ENCODE measurements around the gene VSTM1.
"Not testable (repeated sequence)": the region's sequence is repeated elsewhere in the genome, so short reads cannot be mapped to it uniquely, and the experiment has no call there.

Gene VSTM1

DNA sequence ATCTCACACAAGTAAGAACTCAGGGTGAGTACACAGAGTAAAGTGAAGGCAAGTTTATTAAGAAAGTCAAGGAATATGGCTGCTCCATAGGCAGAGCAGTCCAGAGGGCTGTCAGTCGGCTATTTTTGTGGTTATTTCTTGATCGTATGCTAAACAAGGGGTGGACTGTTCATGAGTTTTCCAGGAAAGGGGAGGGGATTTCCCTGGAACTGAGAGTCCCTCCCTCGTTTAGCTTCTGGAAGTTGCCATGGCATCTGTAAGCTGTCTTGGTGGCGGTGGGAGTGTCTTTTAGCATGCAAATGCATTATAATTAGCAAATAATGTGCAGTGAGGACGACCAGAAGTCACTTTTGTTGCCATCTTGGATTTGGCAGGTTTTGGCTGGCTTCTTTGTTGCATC is 5.8 kb upstream of the VSTM1 start:
- DNase-seq, result no peak

DNA sequence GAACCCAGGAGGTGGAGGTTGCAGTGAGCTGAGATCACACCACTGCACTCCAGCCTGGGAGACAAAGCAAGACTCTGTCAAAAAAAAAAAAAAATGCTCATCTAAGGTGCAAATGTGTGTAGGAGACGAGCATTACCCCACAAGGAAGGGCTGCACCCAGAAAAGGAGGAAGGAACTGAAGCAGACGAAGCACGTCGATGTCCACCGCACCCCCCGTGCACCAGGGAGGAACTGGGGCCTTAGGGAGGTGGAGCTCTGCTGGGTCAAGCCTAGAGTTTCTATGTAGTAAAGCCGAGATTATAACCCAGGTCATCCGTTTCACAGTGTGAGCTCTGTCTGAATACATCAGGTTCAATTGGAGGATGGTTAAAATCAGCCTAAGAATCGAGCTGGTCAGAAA is 1.1 kb downstream of the VSTM1 start:
- no peak for DNase-seq

GRCh38 chr19:54047616-54048015 is 16.1 kb downstream of the VSTM1 start:
- no peak for DNase-seq

- DNase-seq, result no peak
Observed at GRCh38 chr19:54045771-54046170, 17.9 kb downstream of the VSTM1 start.

GRCh38 chr19:54042989-54043388 is 20.7 kb downstream of the VSTM1 start:
- no peak for DNase-seq

DNA sequence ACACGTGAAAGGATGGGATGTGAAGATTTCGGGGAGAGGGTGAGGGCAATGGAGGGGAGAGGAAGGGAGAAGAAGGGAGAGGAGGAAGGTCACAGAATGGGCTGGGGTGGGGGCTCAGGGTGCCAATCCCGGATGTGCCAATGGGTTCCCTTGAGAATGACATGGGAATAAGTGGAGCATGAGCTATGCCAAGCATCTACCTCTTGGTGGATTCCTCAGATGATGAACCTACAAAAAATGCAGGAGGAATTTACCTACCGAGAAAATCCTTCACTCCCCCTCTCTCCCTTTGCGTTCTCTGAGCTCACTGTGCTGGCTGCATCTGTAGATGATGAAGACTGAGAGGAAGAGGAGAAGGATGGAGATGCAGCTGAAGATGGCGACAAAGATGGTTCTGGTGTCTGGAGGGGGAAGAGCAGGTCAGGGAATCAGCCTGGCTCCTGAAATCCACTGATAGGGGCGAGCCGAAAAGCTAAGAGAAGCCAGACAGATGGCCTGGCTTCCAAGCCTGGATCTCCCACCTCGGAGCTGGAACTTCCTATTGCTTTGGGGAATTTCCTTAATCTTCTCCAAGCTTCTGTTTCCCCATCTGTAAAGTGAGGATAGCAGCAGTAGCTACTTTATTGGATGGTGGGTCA is 21.6 kb downstream of the VSTM1 start:
- DNase-seq, result no peak

GRCh38 chr19:54040003-54040402 is 23.7 kb downstream of the VSTM1 start:
- no peak for DNase-seq

DNA sequence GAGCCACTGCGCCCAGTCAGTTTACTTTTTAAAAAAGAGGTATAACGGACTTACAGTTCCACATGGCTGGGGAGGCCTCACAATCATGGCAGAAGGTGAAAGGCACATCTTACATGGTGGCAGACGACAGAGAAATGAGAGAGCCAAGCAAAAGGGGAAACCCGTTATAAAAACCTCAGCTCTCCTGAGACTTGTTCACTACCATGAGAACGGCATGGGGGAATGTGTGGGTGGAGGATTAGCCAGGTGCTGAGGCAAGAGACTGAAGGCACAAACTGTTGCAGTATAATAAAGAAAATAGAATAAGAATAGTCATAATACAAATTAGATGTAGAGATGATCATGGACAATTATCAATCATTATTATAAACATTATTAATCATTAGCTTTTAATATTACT is 27.2 kb downstream of the VSTM1 start:
- DNase-seq, result not testable (repeated sequence)

DNA sequence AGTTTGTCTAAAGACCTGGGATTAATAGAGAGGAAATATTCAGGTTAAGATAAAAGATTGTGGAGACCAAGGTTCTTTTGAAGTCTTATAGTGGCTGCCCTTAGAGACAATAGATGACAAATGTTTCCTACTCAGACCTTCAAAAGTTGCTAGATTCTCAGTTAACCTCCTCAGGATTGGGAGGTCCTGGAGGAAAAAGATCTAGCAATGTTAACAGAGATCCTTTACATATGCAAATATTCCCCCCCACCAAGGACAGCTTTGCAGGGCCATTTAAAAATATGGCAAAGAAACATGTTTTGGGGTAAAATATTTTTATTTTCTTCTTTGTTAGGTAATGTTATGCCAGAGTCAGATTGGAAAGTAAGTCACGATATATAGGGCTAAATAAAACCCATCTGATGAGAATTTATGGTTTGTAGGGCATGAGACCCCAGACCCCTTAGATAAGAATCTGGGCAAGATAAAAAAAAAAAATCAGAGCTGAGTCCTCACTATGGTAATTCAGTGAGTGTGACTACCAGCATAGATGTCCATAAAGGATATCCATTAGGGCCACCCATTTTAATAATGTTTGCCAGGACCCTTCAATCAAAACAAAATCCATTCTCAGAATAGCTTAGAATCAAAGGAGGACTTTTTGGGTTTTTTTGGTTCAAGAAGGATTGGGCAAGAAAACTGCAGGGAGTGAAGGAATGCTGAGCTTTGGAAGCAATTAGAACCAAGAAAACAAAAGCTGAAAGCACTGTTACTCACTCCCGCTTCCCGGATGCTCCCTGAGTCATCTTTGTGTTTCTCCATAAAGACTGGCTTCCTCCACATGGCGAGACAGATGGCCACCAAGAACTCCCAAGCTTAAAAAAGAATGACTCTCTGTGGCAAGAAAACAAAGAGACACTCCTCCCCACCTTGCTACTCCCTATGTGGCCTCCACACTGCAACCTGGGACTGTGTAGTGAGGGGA is 28.2 kb downstream of the VSTM1 start:
- no peak for DNase-seq

DNA sequence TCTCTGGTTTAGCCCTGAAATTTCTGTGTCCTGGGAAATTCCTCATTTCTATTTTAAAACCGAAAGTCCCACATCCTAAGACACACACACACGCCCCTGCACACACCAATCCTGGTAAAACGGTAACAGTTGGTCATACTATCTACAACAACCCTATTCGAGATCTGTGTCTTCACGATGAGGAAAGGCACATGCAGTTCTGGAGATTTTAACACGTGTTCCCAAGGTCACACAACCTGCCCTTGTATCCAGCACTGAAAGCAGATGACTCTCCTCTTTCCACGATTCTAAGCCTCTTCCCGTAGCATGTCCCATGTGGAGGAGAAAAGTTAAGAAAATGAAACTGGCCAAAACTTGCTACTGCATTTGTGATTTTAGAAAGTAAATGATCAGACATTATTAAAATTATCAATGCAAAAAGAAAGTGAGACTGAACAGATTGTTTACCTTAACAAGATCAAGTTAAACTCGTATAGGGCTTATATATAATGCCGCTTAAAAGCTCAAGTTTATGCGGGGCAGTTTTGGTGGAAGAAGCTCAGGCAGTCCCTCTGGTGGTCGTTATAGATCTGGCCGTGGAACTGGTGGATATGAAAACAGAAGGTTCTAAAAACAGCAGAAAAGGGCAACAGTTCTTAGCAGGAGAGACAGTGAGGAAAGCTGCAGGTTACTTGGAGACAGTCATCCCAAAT is 32.7 kb downstream of the VSTM1 start:
- DNase-seq, result no peak

DNA sequence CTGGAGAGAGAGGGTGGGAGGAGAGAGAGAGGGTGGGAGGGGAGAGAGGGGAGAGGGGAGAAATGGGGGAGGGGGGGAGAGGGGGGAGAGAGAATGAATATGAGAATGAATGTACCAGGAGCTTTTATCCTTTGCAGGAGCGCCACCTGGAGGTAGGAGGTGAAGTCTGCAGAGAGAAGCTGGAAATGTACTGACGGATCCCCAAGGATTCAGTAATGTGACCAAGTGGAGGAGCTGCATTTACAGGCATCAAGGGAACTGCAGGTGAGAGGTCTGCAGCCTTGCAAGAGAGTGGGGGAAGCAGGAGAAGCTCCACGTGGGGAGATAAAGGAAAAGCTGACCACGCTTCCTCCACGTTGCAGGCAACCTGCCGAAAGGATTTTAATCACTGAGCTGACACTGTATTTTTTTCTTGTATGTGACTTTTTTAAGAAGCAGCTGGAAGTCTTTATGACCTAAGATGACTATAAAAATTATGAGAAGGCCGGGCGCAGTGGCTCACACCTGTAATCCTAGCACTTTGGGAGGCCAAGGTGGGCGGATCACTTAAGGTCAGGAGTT is 33.7 kb downstream of the VSTM1 start:
- DNase-seq, result peak; percentile 51

DNA sequence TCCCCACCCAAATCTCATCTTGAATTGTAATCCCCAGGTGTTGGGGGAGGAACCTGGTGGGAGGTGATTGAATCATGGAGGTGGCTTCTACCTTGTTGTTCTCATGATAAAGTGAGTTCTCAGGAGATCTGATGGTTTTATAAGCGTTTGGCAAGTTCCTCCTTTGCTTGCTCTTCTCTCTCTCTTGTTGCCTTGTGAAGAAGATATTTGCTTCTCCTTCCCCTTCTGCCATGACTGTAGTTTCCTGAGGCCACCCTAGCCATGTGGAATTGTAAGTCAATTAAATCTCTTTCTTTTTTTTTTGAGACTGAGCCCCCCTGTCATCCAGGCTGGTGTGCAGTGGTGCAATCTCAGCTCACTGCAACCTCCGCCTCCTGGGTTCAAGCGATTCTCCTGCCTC is 34.4 kb downstream of the VSTM1 start:
- no peak for DNase-seq

DNA sequence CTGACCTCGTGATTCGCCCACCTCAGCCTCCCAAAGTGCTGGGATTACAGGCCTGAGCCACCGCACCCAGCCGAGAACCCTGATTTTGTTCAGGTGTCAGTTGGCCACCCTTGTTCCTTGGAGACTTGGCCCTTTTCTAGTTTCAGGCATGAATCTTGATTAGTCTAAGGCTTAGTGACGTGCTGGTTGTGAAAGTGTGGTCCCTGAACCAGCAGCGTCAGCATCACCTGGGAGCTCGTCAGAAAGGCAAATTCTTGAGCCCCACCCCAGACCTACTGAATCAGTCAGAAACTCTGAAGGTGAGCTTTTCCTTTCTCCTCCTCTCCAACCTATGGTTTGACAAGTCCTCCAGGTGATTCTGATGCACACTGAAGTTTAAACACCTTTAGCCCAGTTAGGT is 37.0 kb downstream of the VSTM1 start:
- DNase-seq, result no peak

DNA sequence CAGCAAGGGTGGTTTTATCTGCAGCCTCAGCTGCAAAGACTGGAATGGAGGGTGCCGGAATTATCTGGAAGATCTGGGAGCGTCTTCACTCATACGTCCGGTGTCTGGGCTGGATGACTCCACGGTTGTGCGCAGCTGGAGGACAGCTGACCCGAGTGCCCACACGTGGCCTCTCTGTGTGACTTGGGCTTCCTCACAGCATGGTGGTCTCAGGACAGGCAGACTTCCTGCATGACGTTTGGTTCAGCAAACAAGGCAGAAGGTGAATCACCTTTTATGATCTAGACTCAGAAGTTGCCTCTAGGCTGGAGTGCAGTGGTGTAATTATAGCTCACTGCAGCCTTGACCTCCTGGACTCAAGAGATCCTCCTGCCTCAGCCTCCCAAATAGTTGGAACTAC is 39.0 kb downstream of the VSTM1 start:
- no peak for DNase-seq

GRCh38 chr19:54023191-54023590 is 40.5 kb downstream of the VSTM1 start:
- no peak for DNase-seq

DNA sequence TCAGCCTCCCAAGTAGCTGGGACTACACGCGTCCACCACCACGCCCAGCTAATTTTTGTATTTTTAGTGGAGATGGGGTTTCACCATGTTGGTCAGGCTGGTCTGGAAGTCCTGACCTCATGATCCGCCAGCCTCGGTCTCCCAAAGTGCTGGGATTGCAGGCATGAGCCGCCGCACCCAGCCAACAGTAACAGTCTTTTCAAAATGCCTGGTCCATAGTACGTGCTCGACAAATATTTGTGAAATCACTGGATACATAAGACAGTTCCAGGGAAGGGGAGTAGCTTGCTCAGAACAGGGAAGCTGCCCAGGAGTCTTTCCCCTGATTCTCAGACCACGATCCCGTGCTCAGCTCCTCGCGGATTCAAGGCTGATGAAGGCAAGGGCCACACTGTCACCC is 41.8 kb downstream of the VSTM1 start:
- DNase-seq, result no peak

DNA sequence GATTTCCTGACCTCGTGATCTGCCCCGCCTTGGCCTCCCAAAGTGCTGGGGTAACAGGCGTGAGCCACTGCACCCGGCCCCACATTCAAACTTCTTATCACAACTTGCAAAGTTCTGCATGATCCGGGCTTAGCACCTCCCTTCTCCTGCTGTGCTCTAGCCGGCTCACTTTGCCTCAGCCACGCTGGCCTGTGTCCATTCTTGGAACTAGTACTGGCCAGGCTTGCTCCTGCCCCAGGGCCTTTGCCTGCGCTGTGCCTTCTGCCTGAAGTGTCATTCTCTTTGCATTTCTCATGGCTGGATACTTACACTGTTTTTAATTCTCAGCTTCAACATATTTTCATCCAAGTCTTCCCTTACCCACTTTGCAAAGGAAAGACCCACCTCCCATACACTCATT is 42.3 kb downstream of the VSTM1 start:
- DNase-seq, result no peak

- no peak for DNase-seq
Observed at GRCh38 chr19:54017261-54017660, 46.4 kb downstream of the VSTM1 start.

DNA sequence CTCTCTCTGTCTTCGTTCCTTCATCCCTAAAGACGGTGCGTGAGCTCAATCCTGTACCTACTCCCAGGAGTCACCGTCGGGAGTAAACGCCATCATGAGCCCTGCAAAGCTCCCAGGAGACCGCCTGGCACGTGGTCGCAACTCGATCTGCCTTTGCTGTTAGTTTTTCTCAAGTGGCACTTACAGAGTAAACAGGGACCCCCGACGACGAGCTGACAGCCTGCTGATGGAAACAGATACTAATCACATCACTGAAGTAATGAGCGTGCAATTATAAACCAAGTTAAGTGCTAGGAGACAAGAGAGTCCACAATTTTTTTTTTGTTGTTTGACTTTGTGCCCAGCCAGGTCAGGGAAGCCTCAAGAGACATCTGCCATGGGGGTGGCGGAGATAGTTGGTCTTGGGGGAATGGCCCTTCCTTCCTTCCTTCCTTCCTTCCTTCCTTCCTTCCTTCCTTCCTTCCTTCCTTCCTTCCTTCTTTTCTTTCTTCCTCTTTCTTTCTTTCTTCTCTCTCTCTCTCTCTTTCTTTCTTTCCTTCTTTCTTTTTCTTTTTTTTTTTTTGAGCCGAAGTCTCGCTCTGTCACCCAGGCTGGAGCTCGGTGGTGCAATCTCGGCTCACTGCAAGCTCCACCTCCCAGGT is 48.7 kb downstream of the VSTM1 start:
- no peak for DNase-seq

- DNase-seq, result no peak
Observed at GRCh38 chr19:54013866-54014265, 49.8 kb downstream of the VSTM1 start.

DNA sequence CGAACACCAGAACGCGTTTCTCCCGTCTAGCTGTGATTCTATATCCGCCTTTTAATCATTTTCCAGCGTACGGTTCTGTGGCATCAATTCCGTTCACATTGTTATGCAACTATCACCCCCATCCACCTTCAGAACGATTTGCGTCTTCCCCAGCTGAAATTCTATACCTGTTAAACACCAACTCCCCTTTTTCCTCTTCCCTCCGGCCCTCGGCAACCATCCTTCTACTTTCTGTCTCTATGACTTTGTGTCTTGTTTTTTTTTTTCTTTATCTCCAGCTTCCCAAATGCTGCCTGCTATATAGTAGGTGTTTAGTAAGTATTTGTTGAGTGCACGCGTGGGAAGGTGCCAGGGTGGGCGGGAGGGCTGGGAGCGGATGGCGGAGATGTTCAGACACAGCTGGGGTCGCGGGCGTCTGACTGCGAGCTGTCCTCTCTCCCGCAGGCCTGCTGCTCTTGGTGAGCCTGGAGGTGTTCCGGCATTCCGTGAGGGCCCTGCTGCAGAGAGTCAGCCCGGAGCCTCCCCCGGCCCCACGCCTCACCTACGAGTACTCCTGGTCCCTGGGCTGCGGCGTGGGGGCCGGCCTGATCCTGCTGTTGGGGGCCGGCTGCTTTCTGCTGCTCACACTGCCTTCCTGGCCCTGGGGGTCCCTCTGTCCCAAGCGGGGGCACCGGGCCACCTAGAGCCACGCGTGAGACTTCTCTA is 52.0 kb downstream of the VSTM1 start:
- DNase-seq, result no peak

DNA sequence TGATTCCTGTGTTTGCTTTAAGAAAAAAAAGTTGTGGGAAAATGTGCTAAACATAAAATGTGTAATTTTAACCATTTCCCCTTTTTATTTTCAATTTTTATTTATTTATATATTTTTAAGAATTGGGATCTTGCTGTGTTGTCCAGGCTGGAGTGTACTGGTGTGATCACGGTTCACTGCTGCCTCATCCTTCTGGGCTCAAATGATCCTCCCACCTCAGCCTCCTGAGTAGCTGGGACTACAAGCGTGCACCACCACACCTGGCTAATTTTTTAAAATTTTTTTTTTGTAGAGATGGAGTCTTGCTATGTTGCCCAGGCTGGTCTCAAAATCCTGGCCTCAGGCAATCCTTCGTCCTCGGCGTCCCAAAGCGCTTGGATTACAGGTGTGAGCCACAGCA is 53.2 kb downstream of the VSTM1 start:
- DNase-seq, result no peak
